ENCODE measurements around the gene ISG20L2. TPM values are rescaled to one million over a fixed set of nuclear protein-coding genes. Genes with fewer than 3 reads are reported as not detected.

Gene ISG20L2
- total and polyA plus RNA-seq, 2 donors (not counting 3 experiments of a cell fraction or from before 2014, with no cell fraction given): 33.2 to 35.3 TPM

GRCh38 chr1:156748670-156749418 is 20.3 kb upstream of the ISG20L2 start:
- no peak overlapping the region for H2AFZ ChIP-seq (ENCODE audit: low read depth, low read length)
- H4K20me1 ChIP-seq (replicated peaks; ENCODE audit: control insufficient read depth, extremely low read depth, insufficient read depth, low read length): no peaks in the 10 kb centered on the region
- ChIA-PET CTCF (interaction anchor here (1.3 kb wide), 1 partner anchor 8 kb away, joined by 4 read pairs; the partner anchor contains the start of gene MRPL24), POLR2A (no interaction called here)
- BruUV-seq (replicated peaks): no TSS peak
- H3K9ac ChIP-seq (replicated peaks; ENCODE audit: extremely low read depth, insufficient read depth, low read length): peak overlapping the region; percentile 69
- no peaks in the 10 kb centered on the region for H3K27me3 ChIP-seq (ENCODE audit: control insufficient read depth in 2 of 2, insufficient read depth in 2 of 2, low read length in 2 of 2)
- FAIRE-seq (peak; percentile 83), DNase-seq (ENCODE audit: low read depth, low spot score) (peak; percentile 58)
- peaks cover 78% of the 10 kb centered on the region for H3K79me2 ChIP-seq (ENCODE audit: control insufficient read depth, insufficient read depth, low read length)
- H3K4me3 ChIP-seq (replicated peaks in 1 of 3; ENCODE audit: insufficient read depth in 1 of 3, low read depth in 1 of 3, low read length in 3 of 3): peak overlapping the region in 2 of 3 experiments; percentile 10 to 92
- H3K9me3 ChIP-seq (replicated peaks; ENCODE audit: control insufficient read depth, insufficient read depth, low read length): no peaks in the 10 kb centered on the region
- TF ChIP-seq CTCF (IDR thresholded peaks at IDR 0.05; ENCODE audit: extremely low read depth in 1 of 2, insufficient read depth in 1 of 2, low read depth in 1 of 2, low read length in 2 of 2) (no peak), JUN (IDR thresholded peaks at IDR 0.05; ENCODE audit: borderline replicate concordance, insufficient read depth, insufficient read length, low read depth) (no peak), FOS (IDR thresholded peaks at IDR 0.05; ENCODE audit: borderline replicate concordance, insufficient read depth, low read length) (no peak), GATA2 (IDR thresholded peaks at IDR 0.05; ENCODE audit: insufficient read depth, insufficient read length, low read depth, low read length) (no peak), POLR2A (IDR thresholded peaks at IDR 0.05; ENCODE audit: low read depth, low read length) (no peak), EZH2 (IDR thresholded peaks at IDR 0.05; ENCODE audit: borderline replicate concordance, low read depth, low read length, severe bottlenecking) (no peak), MYC (IDR thresholded peaks at IDR 0.05; ENCODE audit: low read depth, low read length) (no peak), POLR2AphosphoS5 (IDR thresholded peaks at IDR 0.05; ENCODE audit: insufficient read depth, low read depth, low read length) (no peak)
- TF ChIP-seq, protein P1, sequence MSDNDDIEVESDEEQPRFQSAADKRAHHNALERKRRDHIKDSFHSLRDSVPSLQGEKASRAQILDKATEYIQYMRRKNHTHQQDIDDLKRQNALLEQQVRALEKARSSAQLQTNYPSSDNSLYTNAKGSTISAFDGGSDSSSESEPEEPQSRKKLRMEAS (IDR thresholded peaks at IDR 0.05; ENCODE audit: insufficient read depth, insufficient read length): no peak
- peaks cover 3 to 6% of the 10 kb centered on the region in 2 experiments for H3K36me3 ChIP-seq (ENCODE audit: control insufficient read depth in 2 of 2, extremely low read depth in 1 of 2, insufficient read depth in 2 of 2, low read length in 2 of 2)
- peak overlapping the region; percentile 85 for H3K27ac ChIP-seq (ENCODE audit: insufficient read depth, low read depth, low read length)
- no peaks in the 10 kb centered on the region for H3K9me1 ChIP-seq (replicated peaks; ENCODE audit: control insufficient read depth, extremely low read depth, insufficient read depth, low read length)
- dilution Hi-C loops (cut with MboI; ENCODE audit: extremely low pct_ligation_motif_present, low sequenced_read_pairs): no loop called here
- intact Hi-C loops (cut with micrococcal nuclease): loop anchor here (5.0 kb wide), 1 partner anchor 247 kb away; the partner anchor contains the start of gene MEF2D
- peaks cover 51% of the 10 kb centered on the region for H3K4me1 ChIP-seq (ENCODE audit: control insufficient read depth, extremely low read depth, insufficient read depth, low read length)
- peak overlapping the region; percentile 76 for H3K4me2 ChIP-seq (ENCODE audit: insufficient read depth, low read length)

Measured in endothelial cell of umbilical vein (primary cell).